ENCODE measurements around the gene SELPLG. TPM values are rescaled to one million over a fixed set of nuclear protein-coding genes. Genes with fewer than 3 reads are reported as not detected.

The SELPLG gene
- total RNA-seq, 2 experiments from 2014 or later, result 26.8 to 28.8 TPM

DNA sequence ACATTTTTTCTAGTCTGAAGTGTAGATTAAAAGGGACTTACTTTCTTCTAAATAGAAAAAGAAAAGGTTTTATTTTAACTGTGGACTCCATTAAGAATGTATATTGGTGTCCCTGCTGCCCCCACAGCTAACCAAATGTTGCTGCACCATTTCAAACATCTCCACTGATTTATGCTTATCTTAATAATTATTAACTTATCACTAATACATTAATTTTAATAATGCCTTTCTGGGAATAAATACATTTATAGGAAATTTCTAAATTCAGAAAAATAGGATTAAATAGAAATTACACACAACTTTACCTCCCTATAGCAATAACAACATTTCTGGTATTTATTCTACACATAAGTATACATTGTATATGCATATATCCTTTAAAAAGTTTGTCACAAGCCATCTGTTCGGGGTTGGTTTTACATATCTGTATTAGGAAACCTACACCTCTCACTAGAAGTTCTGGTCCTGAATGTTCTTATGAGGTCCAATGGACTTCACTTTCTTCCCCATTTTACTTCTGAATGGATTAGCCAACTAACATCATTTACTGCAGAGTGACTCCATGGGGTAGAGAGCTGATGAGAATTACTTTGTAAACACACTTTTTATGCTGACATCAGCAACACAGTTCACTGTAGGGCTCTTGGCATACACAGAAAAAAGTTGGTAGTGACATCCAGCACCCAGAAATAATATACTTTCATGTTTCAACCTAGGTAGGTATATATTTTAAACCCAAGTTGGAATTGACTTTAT, 9.4 kb upstream of the SELPLG start:
- CTCF ChIA-PET, result interaction anchor here (0.6 kb wide), 1 partner anchor 77 kb away, joined by 4 read pairs; no protein-coding TSS in a partner anchor
- POLR2A ChIA-PET, result no interaction called here

DNA sequence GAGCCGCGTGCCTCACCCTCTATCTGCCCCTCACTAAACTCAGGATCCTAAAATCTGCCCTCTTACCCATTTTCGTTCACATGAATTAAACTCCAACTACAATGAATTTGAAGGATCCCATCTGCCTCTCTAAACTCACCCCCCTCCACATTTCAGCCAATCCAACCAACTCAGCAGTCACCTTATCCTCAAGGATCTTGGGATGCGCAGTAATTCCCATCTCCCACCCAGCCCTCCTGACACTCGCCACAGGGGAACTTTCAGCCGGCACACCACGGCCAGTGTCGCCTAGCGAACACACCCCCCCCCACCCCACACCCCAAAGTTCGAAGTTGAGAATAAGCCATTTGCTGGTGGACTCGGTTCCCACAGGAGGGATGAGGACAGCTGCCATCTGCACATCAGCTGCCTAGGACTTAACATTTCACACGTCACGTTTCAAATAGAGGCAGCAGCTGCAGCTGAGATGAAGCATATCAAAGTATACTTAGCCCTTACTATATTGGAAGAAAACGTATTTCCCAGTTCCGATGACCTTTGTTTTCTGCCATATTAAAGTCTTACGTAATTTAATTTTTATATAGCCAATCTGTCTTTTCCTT, 8.7 kb upstream of the SELPLG start:
- ChIA-PET CTCF (interaction anchor here (0.6 to 1.3 kb wide), 2 partner anchors 24 to 77 kb away, joined by 4 read pairs; no protein-coding TSS in a partner anchor), POLR2A (no interaction called here)

DNA sequence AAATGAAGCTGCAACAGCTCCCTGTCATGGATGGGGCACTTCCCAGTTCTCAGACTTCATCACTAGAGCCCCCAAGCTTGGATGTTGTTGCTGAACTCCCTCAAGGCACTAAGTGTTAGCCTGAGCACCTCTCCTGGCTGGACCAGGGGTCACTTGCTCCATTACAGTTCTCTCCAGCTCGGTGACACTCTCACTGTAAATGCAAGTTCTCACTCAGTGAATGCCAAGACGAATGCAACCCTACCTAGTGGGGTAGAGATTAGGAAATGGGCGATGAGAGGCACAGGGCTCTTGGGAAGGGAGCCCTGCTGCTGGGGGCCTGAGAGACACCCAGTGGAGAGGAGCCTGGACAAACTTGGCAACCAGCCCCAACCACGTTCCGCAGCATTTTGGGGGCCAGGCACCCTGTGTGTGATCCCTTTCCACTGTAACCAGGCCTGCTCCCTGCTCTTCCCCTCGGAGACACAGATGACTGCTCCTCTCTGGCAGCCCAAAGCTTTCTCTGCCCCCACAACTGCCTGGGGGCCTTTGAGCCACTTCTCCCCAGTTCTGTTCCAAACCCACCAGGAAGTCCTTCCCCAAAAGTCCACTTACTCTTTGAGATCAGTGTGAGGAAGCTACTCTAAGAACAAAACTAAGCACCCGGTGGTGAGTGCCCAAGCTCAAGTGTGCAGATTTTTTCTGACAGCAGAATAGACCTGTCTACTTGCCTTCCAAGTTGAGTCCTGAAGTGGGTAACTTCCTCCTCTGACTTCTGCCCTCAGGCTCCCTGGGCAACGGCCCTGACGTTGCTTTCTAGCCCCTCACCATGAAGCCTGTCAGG, 8.0 kb upstream of the SELPLG start:
- ChIA-PET POLR2A (no interaction called here), CTCF (interaction anchor here (0.8 to 1.3 kb wide), 3 partner anchors 23 to 34 kb away, joined by 3 to 4 read pairs (median 3); no protein-coding TSS in a partner anchor)

DNA sequence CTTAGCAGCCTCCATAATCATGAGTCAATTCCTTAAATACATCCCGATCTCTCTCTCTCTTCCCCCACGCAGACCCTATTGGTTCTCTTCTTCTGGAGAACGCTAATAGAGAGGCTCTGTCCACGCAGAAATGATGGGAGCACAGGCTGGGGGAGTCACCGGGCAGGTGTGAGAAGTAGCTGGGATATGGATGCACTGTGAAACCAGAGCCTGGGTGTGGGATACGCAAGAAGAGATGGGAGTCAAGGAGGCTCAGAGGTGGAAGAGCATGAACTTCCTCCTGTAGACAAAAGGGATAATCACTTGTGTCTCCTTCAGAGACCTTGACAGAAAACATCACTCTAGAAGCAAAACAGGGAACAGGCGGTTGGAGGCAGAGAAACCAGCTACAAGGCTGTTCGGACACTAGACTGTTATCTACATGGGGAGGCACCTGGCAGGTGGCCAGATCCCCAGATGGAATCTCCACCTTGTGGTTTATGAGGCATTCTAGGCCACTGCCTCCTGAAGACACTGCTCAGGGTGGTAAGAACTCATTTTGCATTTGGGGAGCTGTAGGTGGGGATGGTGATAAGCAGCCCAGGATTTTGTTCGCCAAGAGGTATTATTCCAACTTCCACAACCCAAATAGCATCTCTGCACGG, 7.2 kb upstream of the SELPLG start:
- ChIA-PET CTCF (interaction anchor here (0.7 to 1.3 kb wide), 4 partner anchors 23 to 98 kb away, joined by 3 to 4 read pairs (median 3); no protein-coding TSS in a partner anchor), POLR2A (interaction anchor here (0.6 kb wide), 1 partner anchor 8 kb away, joined by 3 read pairs; no protein-coding TSS in a partner anchor)

DNA sequence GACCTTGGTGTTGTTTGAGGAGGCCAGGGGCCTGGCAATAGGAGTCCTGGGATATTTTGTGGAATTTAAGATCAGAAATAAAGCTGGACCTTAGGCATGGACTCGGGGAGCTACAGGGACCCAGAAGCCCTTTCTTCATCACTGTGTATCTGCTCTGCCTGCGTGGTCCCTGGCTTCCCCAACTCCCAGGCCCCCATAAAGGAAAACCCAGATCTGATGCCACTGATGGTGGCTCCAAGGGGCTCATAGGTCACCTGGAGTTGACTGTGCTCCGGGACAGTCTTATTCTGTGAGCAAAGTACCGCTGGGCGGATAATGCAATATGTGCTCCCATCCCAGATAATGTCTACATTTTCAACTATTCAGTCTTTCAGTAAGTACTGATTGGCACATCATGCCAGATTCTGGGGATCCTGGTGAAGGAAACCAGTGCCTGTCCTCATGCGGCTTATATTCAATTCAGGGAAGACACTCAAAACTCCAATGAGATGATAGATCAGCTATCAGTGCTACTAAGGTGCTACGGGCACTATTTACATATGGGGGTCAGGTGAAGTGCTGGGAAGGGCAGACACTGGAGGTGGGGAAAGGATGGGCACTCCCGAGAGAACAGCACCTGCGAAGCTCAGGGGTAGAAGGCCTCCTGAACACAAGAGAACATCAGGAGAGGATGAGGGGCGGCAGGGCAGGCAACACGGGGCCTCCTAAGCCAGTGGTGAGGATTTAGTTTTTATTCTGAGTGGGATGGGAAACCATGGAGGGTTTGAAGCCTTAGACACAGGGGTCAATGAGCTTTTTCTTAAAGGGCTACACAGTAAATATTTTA, 5.5 kb upstream of the SELPLG start:
- ChIA-PET CTCF (interaction anchor here (0.6 to 5.4 kb wide), 2 partner anchors 21 to 93 kb away, joined by 3 to 33 read pairs; no protein-coding TSS in a partner anchor), POLR2A (no interaction called here)

DNA sequence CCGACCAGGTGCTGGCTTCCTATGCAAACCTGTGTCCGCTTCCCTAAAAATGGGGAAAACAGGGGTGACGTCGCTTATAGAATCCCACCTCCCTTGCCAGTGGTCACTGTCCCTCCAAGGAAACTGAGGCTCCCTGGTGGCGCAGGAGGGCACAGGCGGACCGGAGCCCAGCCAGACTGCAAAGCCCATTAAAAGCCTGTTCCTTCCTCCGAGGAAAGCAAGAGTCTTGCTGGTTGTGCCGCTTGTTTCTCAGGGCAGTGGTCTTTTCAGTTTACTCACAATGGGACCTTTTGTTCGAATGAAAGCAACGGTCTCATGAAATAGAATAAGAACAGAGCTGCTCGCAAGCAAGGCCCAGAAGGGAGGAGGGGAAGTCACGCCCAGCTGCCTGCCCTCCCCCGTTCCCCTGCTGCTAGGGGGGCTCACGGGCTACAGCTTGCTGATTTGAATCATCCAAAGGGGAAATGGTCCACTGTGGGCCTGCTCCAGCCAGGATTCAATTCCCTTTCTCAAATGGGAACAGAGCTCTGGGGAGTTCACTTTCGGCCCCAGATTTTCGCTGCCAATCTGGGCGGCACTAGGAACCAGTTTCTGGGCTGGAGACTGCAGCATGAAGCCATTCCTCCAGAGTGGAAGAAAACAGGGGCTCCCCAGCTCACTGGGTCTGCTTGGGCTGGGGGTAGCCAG, 4.6 kb upstream of the SELPLG start:
- ChIA-PET POLR2A (interaction anchor here (0.9 kb wide), 1 partner anchor 11 kb away, joined by 12 read pairs; no protein-coding TSS in a partner anchor), CTCF (interaction anchor here (5.4 kb wide), 1 partner anchor 20 kb away, joined by 33 read pairs; no protein-coding TSS in a partner anchor)

DNA sequence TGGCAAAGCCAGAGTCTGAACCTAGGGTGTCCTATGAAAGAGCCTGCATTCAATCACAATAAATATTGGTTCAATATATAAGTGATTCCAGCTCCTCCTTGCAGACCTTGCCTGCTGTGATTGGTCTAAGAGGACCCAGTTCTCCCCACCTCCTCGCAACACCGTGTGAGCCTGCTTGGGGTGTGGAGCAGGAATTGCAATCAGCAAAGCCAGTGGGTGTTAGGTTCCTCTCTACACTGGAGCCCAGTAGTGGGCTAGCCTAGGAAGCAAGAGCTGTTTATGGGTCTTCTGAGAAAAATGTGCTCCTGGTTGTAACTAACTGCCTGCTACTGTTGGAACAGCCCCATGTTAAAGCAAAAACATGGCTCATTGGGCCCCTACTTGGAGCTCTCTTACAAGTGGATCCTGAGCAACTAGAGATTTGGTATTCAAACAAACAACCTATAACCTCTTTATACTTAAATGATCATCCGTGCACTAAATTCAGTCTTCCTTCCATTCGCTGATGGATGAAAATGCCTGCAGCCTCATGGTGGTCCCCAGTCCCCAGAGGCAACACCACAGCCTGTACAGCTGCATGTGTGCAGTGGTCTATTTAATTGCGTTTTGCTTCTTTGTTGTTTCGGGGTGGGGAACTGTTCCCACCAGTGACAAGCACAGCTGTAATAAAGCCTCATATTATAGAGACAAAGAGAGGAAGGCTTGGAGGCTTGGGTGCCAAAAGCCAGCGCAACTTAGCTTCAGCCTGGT, 3.7 kb upstream of the SELPLG start:
- POLR2A ChIA-PET, result interaction anchor here (0.7 to 0.9 kb wide), 2 partner anchors 12 to 517 kb away, joined by 5 to 12 read pairs; no protein-coding TSS in a partner anchor
- CTCF ChIA-PET, result interaction anchor here (0.6 to 5.4 kb wide), 6 partner anchors 9 to 172 kb away, joined by 3 to 33 read pairs (median 5); no protein-coding TSS in a partner anchor

DNA sequence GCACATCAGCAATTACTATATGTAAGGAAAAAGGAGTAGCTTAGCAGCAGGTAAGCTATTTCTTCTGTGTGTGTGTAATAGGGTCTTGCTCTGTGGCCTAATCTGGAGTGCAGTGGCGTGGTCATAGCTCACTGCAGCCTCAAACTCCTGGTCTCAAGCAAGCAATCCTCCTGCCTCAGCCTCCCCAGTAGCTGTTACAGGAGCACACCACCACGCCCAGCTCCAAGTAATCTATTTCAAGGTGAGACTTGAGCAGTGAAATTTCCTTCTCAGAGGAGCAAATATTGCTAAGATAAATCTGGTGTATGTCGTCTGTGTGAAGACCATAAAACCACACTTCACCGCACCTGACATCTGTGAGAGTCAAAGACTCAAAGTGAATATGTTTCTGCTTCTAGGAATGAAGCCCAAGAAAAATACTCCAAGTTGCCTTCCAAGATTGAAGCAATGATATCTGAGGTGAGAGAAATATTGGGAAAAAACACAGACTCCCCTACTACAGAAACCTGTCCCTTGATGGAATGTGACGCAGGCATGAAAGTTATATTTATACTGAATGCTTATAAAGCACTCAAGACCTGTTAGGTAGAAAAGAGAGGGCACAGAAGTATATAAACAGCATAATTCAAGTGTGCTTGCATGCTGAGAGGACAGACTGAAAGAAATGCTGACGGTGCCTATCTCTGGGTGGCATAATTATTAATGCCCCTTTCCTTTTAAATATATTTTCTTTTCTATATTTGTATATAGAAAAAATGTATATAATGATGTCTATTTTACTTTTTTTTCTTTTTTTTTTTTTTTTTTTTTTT, 2.5 kb upstream of the SELPLG start:
- ChIA-PET POLR2A (interaction anchor here (0.7 to 6.0 kb wide), 4 partner anchors 19 to 518 kb away, joined by 4 to 65 read pairs (median 5); partner anchors contain the start of genes ISCU and SART3), CTCF (interaction anchor here (1.2 to 5.4 kb wide), 8 partner anchors 10 to 168 kb away, joined by 3 to 33 read pairs (median 8); partner anchors contain the start of gene SART3)

DNA sequence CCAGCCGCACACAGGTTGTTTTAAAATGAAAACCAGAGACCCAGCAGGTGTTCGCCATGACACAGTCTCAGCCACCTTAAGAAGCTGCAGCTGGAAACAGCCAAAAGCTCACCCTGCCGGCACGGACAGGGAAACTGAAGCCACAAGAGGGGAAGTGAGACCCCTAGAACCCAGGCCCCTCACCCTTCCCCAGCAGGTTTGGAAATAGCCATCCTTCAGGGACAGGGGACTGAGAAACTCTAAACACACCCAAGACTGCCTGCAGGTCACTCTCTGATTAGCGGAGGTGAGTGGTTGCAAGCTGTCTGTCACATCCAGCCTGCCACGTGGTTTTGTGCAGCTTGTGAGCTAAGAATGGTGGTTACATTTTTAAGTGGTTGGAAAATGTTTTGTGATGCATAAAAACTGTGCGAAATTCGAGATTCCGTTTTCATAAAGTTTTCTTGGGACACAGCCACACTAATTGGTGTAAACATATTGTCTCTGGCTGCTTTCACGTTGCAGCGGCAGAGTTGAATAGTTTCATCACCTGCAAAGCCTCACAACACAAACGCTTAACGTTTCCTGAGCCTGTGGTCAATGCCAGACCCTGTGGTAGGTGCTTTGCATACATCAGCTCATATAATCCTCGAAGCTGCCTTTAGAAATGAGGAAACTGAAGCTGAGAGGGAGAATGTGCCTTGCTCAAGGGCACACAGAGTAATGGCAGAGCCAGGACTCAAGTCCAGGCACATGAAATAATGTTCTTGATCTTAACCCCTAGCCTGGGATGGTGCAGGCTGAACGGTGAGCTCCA, 1.7 kb upstream of the SELPLG start:
- ChIA-PET CTCF (interaction anchor here (1.1 to 5.4 kb wide), 9 partner anchors 11 to 169 kb away, joined by 3 to 33 read pairs (median 8); partner anchors contain the start of gene SART3), POLR2A (interaction anchor here (0.6 to 6.0 kb wide), 5 partner anchors 18 to 75 kb away, joined by 4 to 65 read pairs (median 6); partner anchors contain the start of genes ISCU and SART3)

DNA sequence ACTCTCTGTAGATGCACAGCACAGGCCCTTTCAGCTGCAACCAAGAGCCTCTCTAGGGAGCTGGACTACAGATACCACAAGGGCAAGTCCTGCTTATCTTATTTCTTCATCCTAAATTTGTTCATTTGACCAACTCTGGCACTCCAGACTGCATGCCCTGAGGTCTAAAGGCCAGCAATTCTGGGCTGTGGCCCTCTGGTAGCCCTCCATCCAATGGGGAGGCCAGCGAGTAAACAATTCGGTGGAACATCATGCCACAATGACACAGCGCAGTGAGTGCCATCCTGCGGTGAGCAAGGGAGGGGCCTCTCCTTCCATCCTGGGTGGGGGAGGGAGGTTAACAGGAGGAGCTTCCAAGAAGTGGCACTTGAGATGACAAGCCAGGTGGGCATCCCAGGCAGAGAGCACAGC, 652 bp upstream of the SELPLG start:
- POLR2A ChIA-PET, result interaction anchor here (1.4 to 6.0 kb wide), 3 partner anchors 17 to 74 kb away, joined by 6 to 65 read pairs (median 9); partner anchors contain the start of genes ISCU and SART3
- CTCF ChIA-PET, result interaction anchor here (0.9 to 5.4 kb wide), 7 partner anchors 12 to 74 kb away, joined by 3 to 33 read pairs (median 8); partner anchors contain the start of gene SART3

DNA sequence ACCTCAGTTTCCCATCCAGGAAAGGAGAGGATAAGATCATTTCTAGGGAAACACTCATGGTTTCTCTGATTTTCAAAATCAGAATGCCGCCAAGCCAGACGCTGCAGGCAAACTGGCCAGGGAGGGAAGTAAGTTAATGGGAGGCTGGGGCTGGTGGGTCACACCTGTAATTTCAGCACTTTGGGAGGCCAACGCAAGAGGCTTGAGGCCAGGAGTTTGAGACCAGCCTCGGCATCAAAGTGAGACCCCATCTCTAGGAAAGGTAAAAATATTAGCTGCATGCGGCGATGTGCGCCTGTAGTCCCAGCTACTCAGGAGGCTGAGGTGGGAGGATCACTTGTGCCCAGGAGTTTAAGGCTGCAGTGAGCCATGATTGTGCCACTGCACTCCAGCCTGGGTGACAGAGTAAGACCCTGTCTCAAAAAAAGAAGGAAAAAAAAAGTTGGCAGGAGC, 587 bp downstream of the SELPLG start:
- CTCF ChIA-PET, result interaction anchor here (0.9 to 8.0 kb wide), 5 partner anchors 15 to 318 kb away, joined by 3 to 81 read pairs (median 5); partner anchors contain the start of genes ISCU and SART3
- POLR2A ChIA-PET, result interaction anchor here (0.6 to 6.0 kb wide), 6 partner anchors 12 to 200 kb away, joined by 3 to 65 read pairs (median 6); partner anchors contain the start of genes ISCU and SART3

DNA sequence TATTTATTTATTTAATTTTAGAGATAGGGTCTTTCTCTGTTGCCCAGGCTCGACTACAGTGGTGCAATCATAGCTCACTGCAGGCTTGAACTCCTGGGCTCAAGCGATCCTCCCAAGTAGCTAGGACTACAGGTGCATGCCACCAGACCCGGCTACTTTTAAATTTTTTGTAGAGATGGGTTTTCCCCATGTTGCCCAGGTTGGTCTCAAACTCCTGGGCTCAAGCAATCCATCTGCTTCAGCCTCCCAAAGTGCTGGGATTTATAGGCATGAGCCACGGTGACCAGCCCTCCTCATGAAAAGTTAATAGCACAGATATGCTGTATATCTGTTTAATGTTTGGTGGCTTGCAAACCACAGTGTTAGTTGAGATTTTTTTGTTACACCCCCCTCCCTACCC, 2.4 kb downstream of the SELPLG start:
- POLR2A ChIA-PET, result interaction anchor here (0.7 to 6.0 kb wide), 2 partner anchors 10 to 71 kb away, joined by 3 to 65 read pairs; partner anchors contain the start of genes ISCU and SART3

DNA sequence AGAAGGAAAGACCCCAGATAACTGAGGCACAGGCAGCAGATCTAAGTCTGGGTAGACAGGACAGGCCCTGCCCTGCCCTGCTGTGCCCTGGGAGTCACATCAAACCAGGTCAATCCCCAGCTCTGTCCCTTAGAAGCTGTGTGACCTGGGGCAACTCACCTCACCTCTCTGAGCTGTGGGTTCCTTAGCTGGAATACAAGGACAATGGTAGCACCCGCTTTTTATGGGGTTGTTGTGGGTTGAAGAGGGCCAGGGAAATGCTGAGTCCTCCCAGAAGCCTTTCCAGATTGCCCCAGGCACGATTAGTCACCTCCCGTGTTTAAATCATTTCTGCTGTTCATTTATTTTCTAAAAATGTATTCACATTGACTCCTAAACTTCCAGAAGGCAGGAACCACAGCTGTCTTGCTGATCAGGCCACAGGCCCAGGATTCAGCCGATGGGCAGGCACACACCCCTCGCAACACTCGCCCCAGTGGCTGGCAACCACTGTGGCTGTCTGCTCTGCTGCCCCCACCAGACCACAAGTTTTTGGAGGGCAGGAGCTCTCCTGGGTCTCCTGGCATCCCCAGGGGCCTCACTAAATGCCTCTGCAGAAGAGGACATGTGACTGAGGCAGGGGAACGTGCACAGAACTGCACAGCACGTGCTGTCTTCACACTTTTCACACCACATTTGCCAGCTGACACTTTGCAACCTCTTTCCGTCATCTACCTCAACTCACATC, 3.0 kb downstream of the SELPLG start:
- ChIA-PET POLR2A (interaction anchor here (0.5 to 6.0 kb wide), 3 partner anchors 10 to 70 kb away, joined by 3 to 65 read pairs (median 5); partner anchors contain the start of genes ISCU and SART3), CTCF (interaction anchor here (0.6 to 8.0 kb wide), 6 partner anchors 12 to 955 kb away, joined by 3 to 81 read pairs (median 4); partner anchors contain the start of genes ISCU and SART3)

More for the DNA sequence above, 2.4 kb downstream of the SELPLG start:
- CTCF ChIA-PET, result interaction anchor here (0.7 to 8.0 kb wide), 5 partner anchors 13 to 71 kb away, joined by 3 to 81 read pairs (median 4); partner anchors contain the start of genes ISCU and SART3

All from activated CD8-positive, alpha-beta memory T cell treated with anti-CD3 and anti-CD28 coated beads for 36 hours (primary cell).